ENCODE data around the gene PCBP3. TPM values are rescaled to one million over a fixed set of nuclear protein-coding genes. Genes with fewer than 3 reads are reported as not detected.

Gene PCBP3
- polyA plus RNA-seq, 1 donor from 2014 or later, result 1.7 TPM

DNA sequence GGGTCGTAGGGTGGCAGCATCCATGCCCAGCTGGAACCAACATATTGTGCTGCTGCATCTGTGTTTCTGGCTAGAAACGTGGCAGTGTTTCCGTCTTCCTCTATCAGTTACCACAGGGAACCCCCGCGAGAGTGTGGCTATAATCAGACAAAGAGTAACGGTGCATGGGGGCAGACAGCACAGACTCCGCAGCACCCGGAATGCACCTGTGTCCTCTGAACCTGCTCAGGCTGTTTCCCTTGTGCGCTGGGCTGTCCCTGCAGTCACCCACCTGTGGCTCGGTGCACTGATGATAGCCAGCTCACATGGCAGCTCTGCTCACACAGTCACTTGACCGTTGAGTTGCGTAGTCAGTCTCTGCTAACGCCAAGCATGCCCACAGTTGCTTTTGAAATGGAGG is 11.4 kb upstream of the PCBP3 start:
- Histone ChIP-seq H3K9me3 (ENCODE audit: low read length) (no peaks in the 10 kb centered on the region), H3K27me3 (ENCODE audit: insufficient read depth, low read depth, low read length) (no peaks in the 10 kb centered on the region), H3K9ac (ENCODE audit: low read length) (no peak overlapping the region), H2AFZ (ENCODE audit: low read depth, low read length) (no peak overlapping the region), H4K20me1 (ENCODE audit: insufficient read depth) (no peaks in the 10 kb centered on the region), H3K4me2 (ENCODE audit: low read length) (no peak overlapping the region), H3K4me3 (ENCODE audit: low read length) (no peak overlapping the region), H3K79me2 (replicated peaks; ENCODE audit: insufficient read depth, low read length) (no peaks in the 10 kb centered on the region), H3K9me2 (ENCODE audit: insufficient read depth, low read length) (no peaks in the 10 kb centered on the region), H3F3A (ENCODE audit: insufficient read depth, low read length, poor library complexity, severe bottlenecking) (no peaks in the 10 kb centered on the region), H3K27ac (ENCODE audit: low read length) (no peak overlapping the region), H3K36me3 (ENCODE audit: insufficient read depth, low read length) (no peaks in the 10 kb centered on the region)
- TF ChIP-seq CTCF (IDR thresholded peaks at IDR 0.05; ENCODE audit: poor library complexity, severe bottlenecking) (no peak), EP300 (conservative IDR thresholded peaks at IDR 0.05; ENCODE audit: poor library complexity, severe bottlenecking) (no peak), REST (IDR thresholded peaks at IDR 0.05; ENCODE audit: borderline replicate concordance) (no peak), MXI1 (conservative IDR thresholded peaks at IDR 0.05; ENCODE audit: poor library complexity, severe bottlenecking) (no peak), RAD21 (conservative IDR thresholded peaks at IDR 0.05) (no peak), TAF1 (IDR thresholded peaks at IDR 0.05; ENCODE audit: low read depth) (no peak), SMC3 (conservative IDR thresholded peaks at IDR 0.05; ENCODE audit: poor library complexity) (no peak), POLR2AphosphoS5 (IDR thresholded peaks at IDR 0.05) (no peak), EZH2 (IDR thresholded peaks at IDR 0.05; ENCODE audit: borderline replicate concordance, insufficient read depth, low read length, poor library complexity, severe bottlenecking) (no peak)

DNA sequence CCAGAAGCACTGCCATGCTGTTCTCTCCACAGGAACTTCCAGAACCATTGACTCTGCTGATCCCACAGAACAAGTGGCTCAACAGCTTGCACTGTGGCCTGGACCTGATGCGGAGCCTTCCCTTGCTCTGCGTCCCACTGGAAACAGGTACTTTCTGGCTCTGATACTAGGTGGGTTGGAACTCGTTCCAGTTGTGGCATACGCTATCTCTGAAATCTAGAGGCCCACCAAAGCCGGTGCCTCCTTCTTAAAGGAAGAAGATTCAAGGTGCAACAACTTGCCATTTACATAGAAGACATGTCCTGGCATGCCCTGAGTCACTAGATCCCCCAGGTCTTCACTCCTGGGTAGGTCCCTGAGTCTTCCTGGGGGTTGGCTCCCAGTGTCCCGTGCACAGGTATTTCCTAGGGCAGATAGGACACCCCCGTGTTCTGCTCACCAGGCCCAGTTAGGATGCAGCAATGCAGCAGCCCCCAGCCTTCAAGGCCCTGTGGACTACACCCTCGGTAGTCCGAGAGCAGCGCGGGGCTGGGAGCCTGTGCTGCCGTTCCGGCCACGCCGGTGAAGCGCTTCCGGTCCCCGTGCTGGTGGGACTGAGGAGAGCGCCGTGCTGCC is 10.8 kb upstream of the PCBP3 start:
- Histone ChIP-seq H3K9me3 (ENCODE audit: low read length) (no peaks in the 10 kb centered on the region), H4K20me1 (ENCODE audit: insufficient read depth) (no peaks in the 10 kb centered on the region), H3K9me2 (ENCODE audit: insufficient read depth, low read length) (no peaks in the 10 kb centered on the region), H3K36me3 (ENCODE audit: insufficient read depth, low read length) (no peaks in the 10 kb centered on the region), H3K4me3 (ENCODE audit: low read length) (no peak overlapping the region), H3K9ac (ENCODE audit: low read length) (no peak overlapping the region), H2AFZ (ENCODE audit: low read depth, low read length) (no peak overlapping the region), H3K27ac (ENCODE audit: low read length) (no peak overlapping the region), H3K79me2 (replicated peaks; ENCODE audit: insufficient read depth, low read length) (no peaks in the 10 kb centered on the region), H3K4me2 (ENCODE audit: low read length) (no peak overlapping the region), H3F3A (ENCODE audit: insufficient read depth, low read length, poor library complexity, severe bottlenecking) (no peaks in the 10 kb centered on the region), H3K27me3 (ENCODE audit: insufficient read depth, low read depth, low read length) (no peaks in the 10 kb centered on the region)
- TF ChIP-seq EP300 (conservative IDR thresholded peaks at IDR 0.05; ENCODE audit: poor library complexity, severe bottlenecking) (no peak), RAD21 (conservative IDR thresholded peaks at IDR 0.05) (no peak), SMC3 (conservative IDR thresholded peaks at IDR 0.05; ENCODE audit: poor library complexity) (no peak), TAF1 (IDR thresholded peaks at IDR 0.05; ENCODE audit: low read depth) (no peak), EZH2 (IDR thresholded peaks at IDR 0.05; ENCODE audit: borderline replicate concordance, insufficient read depth, low read length, poor library complexity, severe bottlenecking) (no peak), MXI1 (conservative IDR thresholded peaks at IDR 0.05; ENCODE audit: poor library complexity, severe bottlenecking) (no peak), POLR2AphosphoS5 (IDR thresholded peaks at IDR 0.05) (no peak), REST (IDR thresholded peaks at IDR 0.05; ENCODE audit: borderline replicate concordance) (no peak), CTCF (IDR thresholded peaks at IDR 0.05; ENCODE audit: poor library complexity, severe bottlenecking) (no peak)

All from neural cell (in vitro differentiated cells).